PC-9 (cell line): ENCODE results near the gene MACROD2. TPM values are rescaled to one million over a fixed set of nuclear protein-coding genes. Genes with fewer than 3 reads are reported as not detected.

Experiments
- BruUV-seq: library from RNA; stranded (reverse); fragments of 400-500 nt; replicated peaks from 2 replicates; lab custom pipeline; 2021; lab: Mats Ljungman, UMichigan
- CTCF ChIA-PET: fragments of 300-600 bp; sonication (Branson Sonifier 250); formaldehyde crosslinking; loops from one replicate; lab custom pipeline; 2022; ENCODE audit warnings: antibody characterized with exemption; lab: Charles Lee
- POLR2A ChIA-PET: fragments of 300-600 bp; sonication (Branson Sonifier 250); formaldehyde crosslinking; loops from one replicate; lab custom pipeline; 2022; ENCODE audit warnings: antibody characterized with exemption; ENCODE audit not compliant: unreplicated experiment; lab: Charles Lee
- DNase-seq, 2 experiments: peaks; one replicate each; pipeline versions ENCODE4 v3.0.0 to v3.0.0-alpha.2; 2015 to 2022; ENCODE audit warnings: mixed read lengths in 1 of 2
- H2AFZ ChIP-seq: fragments of 200-600 bp; sonication (generic); 2 replicates; pipeline ENCODE4 v1.8.1; 2017; ENCODE audit warnings: antibody characterized with exemption
- H3F3A ChIP-seq: fragments of 200-600 bp; sonication (generic); 2 replicates; pipeline ENCODE4 v1.8.1; 2017; ENCODE audit warnings: antibody characterized with exemption, mild to moderate bottlenecking, low read depth; ENCODE audit not compliant: insufficient read depth
- H3K27ac ChIP-seq: fragments of 200-600 bp; sonication (generic); 2 replicates; pipeline ENCODE4 v1.6.1; 2016; ENCODE audit warnings: mixed run types
- H3K27me3 ChIP-seq: fragments of 200-600 bp; sonication (generic); 2 replicates; pipeline ENCODE4 v1.6.1; 2016; ENCODE audit warnings: low read depth, mixed run types; ENCODE audit not compliant: insufficient read depth
- H3K36me3 ChIP-seq: fragments of 200-600 bp; sonication (generic); 2 replicates; pipeline ENCODE4 v1.6.1; 2016; ENCODE audit warnings: low read depth, mixed run types
- H3K4me1 ChIP-seq: fragments of 200-600 bp; sonication (generic); replicated peaks from 2 replicates; pipeline ENCODE4 v1.6.1; 2016; ENCODE audit warnings: mixed run types; ENCODE audit not compliant: insufficient read depth
- H3K4me2 ChIP-seq: fragments of 200-600 bp; sonication (generic); 2 replicates; pipeline ENCODE4 v1.6.1; 2017; ENCODE audit warnings: mixed run types
- H3K4me3 ChIP-seq: fragments of 200-600 bp; sonication (generic); 2 replicates; pipeline ENCODE4 v1.6.1; 2016; ENCODE audit warnings: mixed run types
- H3K79me2 ChIP-seq: fragments of 200-600 bp; sonication (generic); 2 replicates; pipeline ENCODE4 v1.6.1; 2017; ENCODE audit warnings: low read depth, mixed run types
- H3K9me2 ChIP-seq: fragments of 200-600 bp; sonication (generic); 2 replicates; pipeline ENCODE4 v1.8.1; 2017; ENCODE audit warnings: mild to moderate bottlenecking; ENCODE audit not compliant: insufficient read depth
- H3K9me3 ChIP-seq: fragments of 200-600 bp; sonication (generic); 2 replicates; pipeline ENCODE4 v1.8.1; 2016; ENCODE audit warnings: low read depth; ENCODE audit not compliant: insufficient read depth
- H4K20me1 ChIP-seq: fragments of 200-600 bp; sonication (generic); 2 replicates; pipeline ENCODE4 v1.8.1; 2017; ENCODE audit not compliant: insufficient read depth
- CTCF ChIP-seq: fragments of 200-600 bp; sonication (generic); conservative IDR thresholded peaks from 2 replicates; pipeline ENCODE4 v1.6.1; 2017; ENCODE audit warnings: mixed run types, antibody characterized with exemption, mild to moderate bottlenecking, moderate library complexity
- EZH2 ChIP-seq: fragments of 200-600 bp; sonication (generic); IDR thresholded peaks from 2 replicates; pipeline ENCODE4 v1.8.0; 2017; ENCODE audit warnings: antibody characterized with exemption, low read depth
- intact Hi-C: fragments of 100-400 bp; cut with micrococcal nuclease; formaldehyde crosslinking; loops from one replicate; pipeline ENCODE4 v1.10.0; 2022; ENCODE audit not compliant: unreplicated experiment
- total RNA-seq: library from RNA; stranded (reverse); gene quantifications from 2 replicates; pipeline ENCODE4 v1.2.3, GENCODE V29; 2021

The MACROD2 gene
- total RNA-seq, 1 experiment from 2014 or later, result 11.4 TPM

GRCh38 chr20:14386726-14387125 is 391.4 kb downstream of the MACROD2 start:
- POLR2A ChIA-PET, result interaction anchor here (0.6 kb wide), 1 partner anchor 660 kb away, joined by 3 read pairs; no protein-coding TSS in a partner anchor
- Histone ChIP-seq H4K20me1 (no peaks in the 10 kb centered on the region), H3K36me3 (no peaks in the 10 kb centered on the region), H3K27ac (no peak overlapping the region), H3K9me2 (no peaks in the 10 kb centered on the region), H3K9me3 (no peaks in the 10 kb centered on the region), H3K27me3 (no peaks in the 10 kb centered on the region), H2AFZ (no peak overlapping the region), H3F3A (no peaks in the 10 kb centered on the region), H3K4me1 (no peaks in the 10 kb centered on the region), H3K4me2 (no peak overlapping the region), H3K79me2 (no peaks in the 10 kb centered on the region), H3K4me3 (no peak overlapping the region)
- no peak for TF ChIP-seq CTCF
- no peak for TF ChIP-seq EZH2
- intact Hi-C loops, result no loop called here
- BruUV-seq, result no TSS peak
- DNase-seq, result no peak
- CTCF ChIA-PET, result no interaction called here

- BruUV-seq, result no TSS peak
- no peak overlapping the region for H2AFZ ChIP-seq
Measured at GRCh38 chr20:14401479-14402138, 406.3 kb downstream of the MACROD2 start.

GRCh38 chr20:14404515-14404914 is 409.2 kb downstream of the MACROD2 start:
- H3K9me2 ChIP-seq, result no peaks in the 10 kb centered on the region
- no peaks in the 10 kb centered on the region for H3K9me3 ChIP-seq
- ChIA-PET POLR2A (interaction anchor here (0.7 kb wide), 1 partner anchor 109 kb away, joined by 3 read pairs; no protein-coding TSS in a partner anchor), CTCF (no interaction called here)
- DNase-seq, result no peak
- H3K27ac ChIP-seq, result no peak overlapping the region
- no peak overlapping the region for H2AFZ ChIP-seq
- intact Hi-C loops, result no loop called here
- H4K20me1 ChIP-seq, result no peaks in the 10 kb centered on the region
- no peaks in the 10 kb centered on the region for H3K36me3 ChIP-seq
- H3K4me2 ChIP-seq, result no peak overlapping the region
- TF ChIP-seq CTCF (no peak), EZH2 (no peak)
- H3F3A ChIP-seq, result no peaks in the 10 kb centered on the region
- H3K27me3 ChIP-seq, result no peaks in the 10 kb centered on the region
- no peak overlapping the region for H3K4me3 ChIP-seq
- no peaks in the 10 kb centered on the region for H3K79me2 ChIP-seq
- no TSS peak for BruUV-seq
- H3K4me1 ChIP-seq, result peaks cover 20% of the 10 kb centered on the region

More at GRCh38 chr20:14401479-14402138, 406.3 kb downstream of the MACROD2 start:
- Histone ChIP-seq H3K27me3 (no peaks in the 10 kb centered on the region), H3K4me1 (peaks cover 13% of the 10 kb centered on the region), H3K9me2 (no peaks in the 10 kb centered on the region), H3K4me2 (no peak overlapping the region), H3K4me3 (no peak overlapping the region), H3K27ac (no peak overlapping the region), H3K79me2 (no peaks in the 10 kb centered on the region), H4K20me1 (no peaks in the 10 kb centered on the region), H3K9me3 (no peaks in the 10 kb centered on the region), H3F3A (no peaks in the 10 kb centered on the region), H3K36me3 (no peaks in the 10 kb centered on the region)
- TF ChIP-seq EZH2 (no peak), CTCF (no peak)
- ChIA-PET POLR2A (no interaction called here), CTCF (no interaction called here)
- DNase-seq, result no peak
- intact Hi-C loops, result no loop called here
